ENCODE measurements around the gene MED22.
"Not testable (repeated sequence)": the region's sequence is repeated elsewhere in the genome, so short reads cannot be mapped to it uniquely, and the experiment has no call there.

MED22 gene

GRCh38 chr9:133347985-133348717 is at the start of gene MED22, which contains the start of gene RPL7A:
Gene MED22 (minus strand): TSS chr9:133348131. CDS start chr9:133346662, 1,469 bp downstream.
Gene RPL7A (plus strand): TSS chr9:133348218. CDS start chr9:133348244, 26 bp downstream.
- peak; percentile 77 to 79 for ATAC-seq

GRCh38 chr9:133397370-133397769 is 49.4 kb upstream of the MED22 start:
- peak in 1 of 2 donors; percentile 9 for ATAC-seq

- ATAC-seq = peak; percentile 6 to 37
Observed at GRCh38 chr9:133396952-133397351, 49.0 kb upstream of the MED22 start.

GRCh38 chr9:133394687-133395271 is 46.8 kb upstream of the MED22 start:
- no peak for ATAC-seq

- ATAC-seq = no peak
Observed at GRCh38 chr9:133393399-133393798, 45.5 kb upstream of the MED22 start.

GRCh38 chr9:133392308-133392707 is 44.4 kb upstream of the MED22 start:
- not testable (repeated sequence) for ATAC-seq

GRCh38 chr9:133391449-133391848 is 43.5 kb upstream of the MED22 start:
- ATAC-seq = not testable (repeated sequence)

GRCh38 chr9:133390713-133391112 is 42.8 kb upstream of the MED22 start:
- ATAC-seq = no peak

- no peak for ATAC-seq
Observed at GRCh38 chr9:133389562-133389961, 41.6 kb upstream of the MED22 start.

GRCh38 chr9:133389025-133389557 is 41.2 kb upstream of the MED22 start:
- ATAC-seq = no peak

GRCh38 chr9:133387680-133388079 is 39.7 kb upstream of the MED22 start:
- ATAC-seq = no peak

GRCh38 chr9:133386338-133386737 is 38.4 kb upstream of the MED22 start:
- no peak for ATAC-seq

- no peak for ATAC-seq
Observed at GRCh38 chr9:133385452-133385851, 37.5 kb upstream of the MED22 start.

- ATAC-seq = no peak
Observed at GRCh38 chr9:133384736-133385321, 36.9 kb upstream of the MED22 start.

- ATAC-seq = no peak
Observed at GRCh38 chr9:133383438-133383837, 35.5 kb upstream of the MED22 start.

- ATAC-seq = no peak
Observed at GRCh38 chr9:133382507-133383141, 34.7 kb upstream of the MED22 start.

- ATAC-seq = no peak
Observed at GRCh38 chr9:133380734-133381133, 32.8 kb upstream of the MED22 start.

GRCh38 chr9:133379153-133380086 is 31.5 kb upstream of the MED22 start:
- ATAC-seq = no peak

- ATAC-seq = no peak
Observed at GRCh38 chr9:133378408-133378962, 30.6 kb upstream of the MED22 start.

GRCh38 chr9:133377721-133378216 is 29.8 kb upstream of the MED22 start:
- ATAC-seq = no peak

- not testable (repeated sequence) for ATAC-seq
Observed at GRCh38 chr9:133377280-133377679, 29.3 kb upstream of the MED22 start.

Data from activated CD4-positive, CD25-positive, alpha-beta regulatory T cell treated with anti-CD3 and anti-CD28 coated beads, Interleukin-2, amount 50 U/mL, for 24 hours (primary cell).